ENCODE measurements around the gene STC2.
A peak's percentile ranks its signal among the peaks of the same experiment; 100 is the strongest.
"Not testable (repeated sequence)": the region's sequence is repeated elsewhere in the genome, so short reads cannot be mapped to it uniquely, and the experiment has no call there.

STC2 gene

DNA sequence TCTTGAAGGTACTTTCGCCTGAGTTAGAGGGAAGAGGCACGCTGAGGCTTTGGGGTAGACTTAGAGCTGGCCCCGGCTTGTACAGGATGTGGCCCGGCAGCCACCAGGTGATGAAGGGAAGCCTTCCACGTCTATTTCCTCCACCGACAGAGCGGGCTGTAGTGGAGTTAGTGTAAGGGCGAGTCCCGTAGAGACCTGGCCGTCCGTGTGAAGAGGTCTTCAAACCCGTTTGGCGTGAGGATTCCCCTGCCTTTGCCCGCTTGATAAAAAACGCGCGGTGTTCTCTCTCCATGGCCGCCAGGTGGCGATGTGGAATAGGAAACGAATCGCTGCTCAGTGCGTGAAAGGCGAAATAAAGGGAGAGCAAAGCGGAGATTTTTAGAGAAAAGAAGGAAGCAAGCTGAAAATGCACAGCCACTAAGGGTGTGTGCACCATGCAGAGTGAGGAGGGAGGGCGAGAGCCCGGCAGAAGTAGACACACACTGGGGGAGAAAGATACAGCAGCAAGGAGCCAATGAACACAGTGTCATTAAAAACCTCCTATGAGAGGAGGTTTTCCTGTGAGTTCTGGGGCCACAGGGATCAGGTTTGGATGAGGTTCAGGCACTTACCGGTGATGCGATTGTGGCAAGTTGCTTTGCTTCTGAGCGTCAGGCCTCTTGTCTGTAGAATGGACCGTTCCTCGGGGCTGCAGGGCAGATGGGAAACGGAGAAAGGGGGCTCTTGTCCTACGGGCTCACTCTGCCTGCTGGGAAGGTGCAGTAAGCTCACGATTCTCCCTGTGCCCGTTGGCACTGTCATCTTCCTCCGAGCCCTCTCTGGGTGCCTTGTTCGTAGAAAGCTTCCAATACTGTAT, 34.2 kb downstream of the STC2 start:
- peak; percentile 73 to 80 for DNase-seq

DNA sequence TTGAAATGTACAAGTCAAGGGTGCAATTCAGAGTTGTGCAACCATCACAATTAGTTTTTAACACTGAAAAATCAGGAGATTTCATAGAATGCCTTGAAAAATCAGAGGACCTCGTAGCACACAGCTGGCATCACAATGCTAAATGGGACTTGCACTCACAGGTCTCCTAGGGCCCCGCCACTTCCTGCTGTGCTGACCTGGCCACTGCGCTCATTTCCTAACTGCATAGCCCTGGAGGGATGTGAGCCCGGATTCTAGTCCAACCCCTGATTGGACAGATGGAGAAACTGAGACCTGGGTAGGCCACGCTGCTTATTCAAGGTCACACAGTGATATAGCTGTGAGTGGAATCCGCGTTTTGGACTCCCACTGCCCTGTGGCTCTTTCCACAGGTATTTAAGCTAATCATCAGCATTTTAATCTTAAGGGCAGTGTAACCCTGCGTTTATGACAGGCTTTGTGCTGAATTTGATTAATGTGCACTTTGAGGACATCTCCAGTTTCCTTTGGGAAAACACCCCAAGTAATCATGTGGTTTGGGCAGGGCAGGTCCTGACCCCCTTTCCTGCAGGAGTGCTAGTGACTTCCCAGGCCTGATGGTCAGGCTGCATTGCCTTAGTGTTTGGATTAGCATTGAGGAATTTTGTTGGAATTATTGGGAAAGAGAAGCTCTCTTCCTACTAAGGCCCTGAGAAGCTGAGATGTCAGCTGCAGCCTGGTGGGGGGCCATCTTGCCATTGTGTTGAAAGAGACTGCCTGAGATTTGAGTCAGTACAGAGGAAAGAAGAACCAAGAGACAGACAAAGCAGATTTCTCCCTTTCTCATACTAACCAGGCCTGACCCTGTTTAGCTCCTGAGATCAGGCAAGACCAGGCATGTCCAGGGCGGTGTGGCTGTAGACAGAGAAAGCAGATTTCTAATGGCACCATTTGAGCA, 36.2 kb downstream of the STC2 start:
- DNase-seq: no peak

DNA sequence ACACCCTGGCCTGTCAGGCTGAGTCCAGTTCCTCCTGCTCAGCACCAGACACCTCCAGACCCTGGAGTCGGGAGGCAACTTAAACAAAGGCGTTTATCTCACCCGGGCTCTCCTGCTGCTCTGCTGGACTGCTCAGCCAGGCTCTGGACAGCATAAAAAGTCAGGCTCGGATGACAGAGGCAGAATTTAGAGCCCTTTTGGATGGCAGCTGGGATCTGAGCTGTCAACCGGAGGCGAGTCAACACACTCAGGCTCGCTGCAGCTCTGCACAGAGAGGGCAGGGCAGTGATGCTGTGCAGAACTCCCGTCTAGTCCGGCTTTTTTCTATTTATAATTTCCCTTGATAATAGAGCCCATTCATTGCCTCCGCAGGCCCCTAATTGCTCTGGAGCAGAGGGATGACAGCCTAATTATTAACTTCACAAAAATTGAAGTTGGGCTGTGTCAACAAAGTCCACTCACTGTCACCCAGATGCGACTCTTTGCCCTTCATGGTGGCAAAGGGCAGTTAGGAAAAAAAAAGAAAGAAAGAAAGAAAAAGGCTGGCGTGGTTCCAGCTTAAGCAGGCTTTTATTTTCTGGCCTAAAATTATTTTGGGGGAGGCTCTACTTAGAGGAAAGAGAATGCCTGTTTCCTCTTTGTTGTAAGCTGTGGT, 37.6 kb downstream of the STC2 start:
- no peak for DNase-seq

DNA sequence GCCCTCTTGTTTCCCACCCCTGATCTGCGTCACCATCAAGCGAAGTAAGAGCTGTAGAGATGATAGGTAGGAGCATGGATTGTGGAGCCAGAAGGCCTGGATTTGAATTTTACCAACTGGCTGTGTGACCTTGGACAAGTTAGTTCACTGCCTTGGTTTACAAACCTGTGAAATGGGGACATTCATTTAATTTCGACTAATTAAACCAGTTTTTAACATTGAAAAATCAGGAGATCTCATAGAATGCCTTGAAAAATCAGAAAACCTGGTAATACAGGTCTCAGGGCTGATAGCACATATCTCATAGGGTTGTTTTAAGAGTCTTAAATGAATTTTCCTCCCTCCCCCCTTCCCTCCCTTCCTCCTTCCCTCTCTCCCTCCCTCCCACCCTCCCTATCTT, 38.8 kb downstream of the STC2 start:
- no peak for DNase-seq

DNA sequence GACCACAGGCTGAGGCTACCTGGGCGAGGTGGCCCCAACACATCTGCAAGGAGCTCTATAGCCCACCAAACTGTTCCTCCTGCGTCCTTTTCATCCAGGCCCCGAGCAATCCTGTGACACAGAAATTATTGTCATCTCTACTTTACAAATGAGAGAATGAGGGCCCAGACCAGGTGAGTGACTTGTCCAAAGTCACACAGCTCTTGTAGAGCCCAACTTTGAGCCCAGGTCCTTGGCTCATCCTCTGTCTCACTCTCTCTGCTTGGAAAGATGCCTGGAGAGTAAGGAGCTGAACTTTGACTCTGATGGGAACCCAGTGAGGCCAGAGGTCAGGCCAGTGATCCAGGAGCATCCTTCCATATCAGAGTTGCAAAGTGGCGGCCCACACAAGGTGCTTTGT, 39.6 kb downstream of the STC2 start:
- no peak for DNase-seq

DNA sequence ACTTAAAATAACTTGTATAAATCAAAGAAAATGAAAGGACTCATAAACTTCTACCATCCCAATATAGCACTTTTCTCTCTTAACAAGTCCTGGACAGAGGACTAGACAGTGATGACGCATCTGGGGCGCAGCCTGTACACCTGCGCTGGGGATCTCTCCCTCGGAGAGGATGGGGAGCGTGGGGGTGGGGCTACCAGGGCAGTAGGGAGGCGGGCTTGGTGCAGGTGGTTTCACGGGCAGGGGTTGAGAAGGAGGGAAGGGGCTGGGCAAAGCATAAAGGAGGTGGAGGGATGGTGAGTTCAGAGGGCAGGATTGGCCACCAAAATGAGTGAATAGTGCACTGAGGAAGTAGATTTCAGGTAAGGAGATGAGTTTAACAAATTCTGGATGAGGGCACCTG, 41.1 kb downstream of the STC2 start:
- no peak for DNase-seq

DNA sequence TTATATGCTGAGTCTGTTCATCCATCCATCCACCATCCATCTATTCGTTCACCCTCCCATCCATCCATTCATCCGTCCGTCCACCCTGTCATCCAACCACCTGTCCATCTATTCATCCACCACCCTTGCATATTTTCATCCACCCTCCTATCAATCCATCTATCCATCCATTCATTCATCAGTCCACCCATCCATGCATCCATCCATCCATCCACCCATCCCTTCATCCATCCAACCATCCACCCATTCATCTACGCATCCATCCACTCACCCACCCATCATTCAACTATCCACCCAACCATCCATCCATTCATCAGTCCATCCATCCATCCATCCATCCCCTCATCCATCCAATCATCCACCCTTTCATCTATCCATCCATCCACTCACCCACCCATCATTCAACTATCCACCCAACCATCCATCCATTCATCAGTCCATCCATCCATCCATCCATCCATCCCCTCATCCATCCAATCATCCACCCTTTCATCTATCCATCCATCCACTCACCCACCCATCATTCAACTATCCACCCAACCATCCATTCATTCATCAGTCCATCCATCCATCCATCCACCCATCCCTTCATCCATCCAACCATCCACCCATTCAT, 43.8 kb downstream of the STC2 start:
- DNase-seq: not testable (repeated sequence)

DNA sequence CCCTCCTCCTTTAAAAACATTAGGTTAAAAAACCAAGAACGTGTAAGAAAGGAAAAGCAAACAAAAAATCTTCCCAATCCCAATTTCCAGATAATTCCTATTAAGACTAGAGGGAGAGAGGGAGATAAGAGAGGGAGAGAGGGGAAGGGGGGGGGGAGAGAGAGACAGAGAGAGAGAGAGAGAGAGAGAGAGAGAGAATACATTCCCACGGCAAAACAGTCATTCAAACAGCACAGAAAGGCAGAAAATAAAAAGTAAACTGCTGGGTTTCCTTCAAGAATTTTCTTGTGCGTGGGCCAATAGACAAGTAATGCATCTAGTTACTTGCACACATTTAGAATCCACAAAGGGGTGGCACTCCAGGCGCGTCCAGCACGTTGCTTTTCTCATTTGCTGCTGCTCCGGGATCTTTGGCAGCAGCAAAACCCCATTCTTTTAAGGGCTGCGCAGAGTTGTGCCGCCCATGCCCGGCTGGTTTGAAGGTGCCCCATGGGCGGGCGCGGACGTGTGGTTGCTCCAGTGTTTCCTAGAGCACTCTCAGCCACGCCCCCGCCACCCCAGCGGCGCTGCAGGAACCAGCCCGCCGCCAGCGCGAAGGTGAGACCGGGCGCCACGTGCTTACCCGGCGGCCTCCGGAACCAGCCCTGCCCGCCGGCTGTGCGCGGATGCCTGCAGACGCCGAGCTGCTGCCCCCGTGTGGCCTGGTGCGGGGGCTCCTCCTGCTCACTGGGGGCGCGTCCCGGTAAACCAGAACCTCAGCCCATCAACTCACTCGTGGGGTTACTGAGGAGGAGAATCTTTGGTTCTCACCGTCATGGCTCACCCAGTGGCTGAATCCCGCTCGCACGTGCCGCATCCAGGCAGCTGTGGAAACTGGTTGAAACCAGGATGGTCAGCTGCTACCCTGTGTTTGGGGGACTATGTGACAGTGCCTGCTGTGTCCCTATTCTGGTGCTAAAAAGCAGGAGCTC, 44.6 kb downstream of the STC2 start:
- DNase-seq: peak; percentile 77 to 82

DNA sequence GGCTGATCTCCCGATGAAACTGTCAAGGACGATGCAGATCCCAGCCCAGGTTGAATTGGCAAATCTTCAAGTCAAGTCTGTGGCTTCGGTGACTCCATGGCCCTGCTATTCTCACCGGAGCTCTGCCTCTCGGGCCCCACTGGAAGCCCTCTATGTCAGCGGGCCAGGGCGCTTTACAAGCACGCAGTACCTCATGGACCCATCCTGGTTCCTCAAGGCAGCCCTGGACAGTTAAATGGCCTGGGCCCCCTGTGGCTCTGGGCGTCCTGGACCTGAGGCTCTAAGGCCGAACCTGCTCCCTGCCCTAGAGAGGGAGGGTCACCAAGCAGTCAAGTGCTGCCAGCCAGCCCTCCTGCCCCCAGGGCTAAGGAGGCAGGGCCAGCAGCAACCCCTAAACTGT, 45.3 kb downstream of the STC2 start:
- no peak for DNase-seq

DNA sequence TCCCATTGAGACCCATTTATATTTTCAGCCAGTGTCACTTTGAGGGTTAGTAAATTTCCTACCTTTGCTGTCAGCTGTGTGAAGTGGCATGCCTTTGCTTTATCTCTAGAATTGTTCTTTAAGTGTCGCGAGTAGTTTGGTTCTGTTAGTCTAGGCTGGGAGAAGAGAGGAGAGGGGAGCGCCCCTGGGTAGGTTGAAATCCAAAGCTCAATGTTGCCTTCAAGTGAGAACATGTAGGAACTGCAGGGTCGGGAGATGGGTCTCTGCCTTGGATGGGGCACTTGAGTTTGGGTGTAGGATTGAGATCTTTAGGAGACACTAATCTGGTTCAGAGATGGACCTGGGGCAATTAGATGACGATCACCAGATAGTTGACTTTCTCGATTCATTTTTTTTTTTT, 46.3 kb downstream of the STC2 start:
- no peak for DNase-seq

DNA sequence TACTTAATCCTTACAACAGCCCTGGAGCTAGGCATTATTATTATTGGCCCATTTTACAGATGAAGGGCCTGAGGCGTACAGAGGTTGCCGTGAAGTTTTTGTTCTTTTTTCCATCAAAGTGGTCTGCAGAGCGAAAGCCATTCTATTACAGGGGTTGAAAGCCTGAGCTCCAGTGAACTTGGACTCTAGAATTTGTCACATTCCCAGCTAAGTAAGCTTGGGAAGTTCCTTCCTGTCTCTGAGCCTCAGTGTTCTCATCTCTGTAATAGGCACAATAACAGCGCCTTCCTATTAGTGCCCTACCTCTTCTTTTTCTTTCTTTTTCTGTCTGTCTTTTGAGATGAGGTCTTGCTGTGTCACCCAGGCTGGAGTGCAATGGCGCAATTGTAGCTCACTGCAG, 49.0 kb downstream of the STC2 start:
- DNase-seq: no peak

DNA sequence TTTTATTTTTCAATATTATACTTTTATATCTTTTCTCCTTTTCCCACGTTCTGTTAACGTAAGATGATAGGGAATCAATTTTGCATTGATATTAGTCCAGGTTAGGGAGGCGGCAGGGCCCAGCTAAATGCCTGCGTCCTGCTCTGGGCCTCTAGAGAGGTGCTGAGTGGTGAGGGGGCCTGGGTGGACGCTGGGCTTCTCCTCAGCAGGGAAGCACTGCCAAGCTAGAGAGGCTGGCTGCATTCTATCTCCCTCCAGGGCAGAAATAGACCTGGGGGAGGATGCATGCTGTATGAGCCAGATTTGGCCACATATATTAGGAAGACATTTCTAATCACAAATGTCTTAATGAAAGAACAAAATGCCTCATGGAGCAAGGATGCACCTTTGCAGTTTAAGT, 49.6 kb downstream of the STC2 start:
- no peak for DNase-seq

DNA sequence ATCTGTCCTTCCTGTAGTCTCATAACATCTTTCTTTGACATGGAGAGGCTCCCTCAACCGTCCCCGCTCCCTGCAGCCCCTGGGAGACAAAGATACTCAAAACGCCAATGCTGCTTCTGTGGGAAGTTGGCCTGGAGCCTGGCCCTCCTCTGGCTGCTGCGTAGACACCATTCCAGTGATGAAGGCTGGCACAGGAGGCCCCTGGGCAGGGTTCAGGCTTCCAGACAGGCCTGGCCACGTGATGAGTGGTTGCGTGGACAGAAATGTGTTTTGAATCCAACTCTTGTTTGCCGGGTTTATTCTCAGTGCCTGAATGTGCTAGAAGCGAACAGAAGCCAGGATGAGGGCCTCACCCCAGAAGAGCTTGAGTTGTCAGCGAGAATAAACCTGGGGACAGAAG, 50.0 kb downstream of the STC2 start:
- DNase-seq: no peak

DNA sequence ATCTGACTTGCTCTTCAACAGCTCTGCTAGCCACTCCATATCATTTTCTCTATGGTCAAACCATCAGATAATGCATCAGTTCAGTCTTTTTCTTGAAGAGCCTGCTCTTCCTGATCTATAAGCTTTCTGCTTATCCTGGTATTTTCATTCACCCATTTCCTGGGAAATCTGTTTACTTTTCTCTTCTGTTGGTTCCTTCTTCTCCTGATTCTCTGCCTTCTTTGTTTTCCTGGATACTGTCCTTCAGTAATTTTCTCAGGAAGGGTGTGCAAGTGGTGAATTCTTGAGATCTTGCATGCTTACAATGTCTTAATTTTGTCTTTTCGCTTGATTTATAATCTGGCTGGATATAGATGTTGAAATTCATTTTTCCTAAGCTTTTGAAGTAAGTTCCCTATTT, 53.4 kb downstream of the STC2 start:
- no peak for DNase-seq

DNA sequence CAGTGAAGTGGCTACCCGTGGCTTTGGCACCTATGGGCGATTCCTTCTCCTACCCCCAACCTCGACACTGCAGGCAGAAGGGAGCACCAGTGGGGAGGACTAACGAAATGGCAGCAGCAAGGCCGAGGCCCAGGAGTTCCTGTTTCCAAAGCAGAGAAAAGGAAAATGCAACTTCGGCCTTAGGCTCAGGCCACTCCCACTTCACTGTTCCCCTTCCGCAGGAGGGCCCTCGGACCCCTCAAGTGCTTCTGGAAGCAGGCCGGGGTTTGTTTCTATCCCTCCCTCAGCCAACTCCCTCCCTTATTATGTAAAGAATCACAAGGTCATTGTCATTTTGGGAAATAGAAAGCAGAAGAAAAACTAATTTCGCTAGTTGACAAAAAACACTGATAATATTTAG, 56.8 kb downstream of the STC2 start:
- DNase-seq: no peak

DNA sequence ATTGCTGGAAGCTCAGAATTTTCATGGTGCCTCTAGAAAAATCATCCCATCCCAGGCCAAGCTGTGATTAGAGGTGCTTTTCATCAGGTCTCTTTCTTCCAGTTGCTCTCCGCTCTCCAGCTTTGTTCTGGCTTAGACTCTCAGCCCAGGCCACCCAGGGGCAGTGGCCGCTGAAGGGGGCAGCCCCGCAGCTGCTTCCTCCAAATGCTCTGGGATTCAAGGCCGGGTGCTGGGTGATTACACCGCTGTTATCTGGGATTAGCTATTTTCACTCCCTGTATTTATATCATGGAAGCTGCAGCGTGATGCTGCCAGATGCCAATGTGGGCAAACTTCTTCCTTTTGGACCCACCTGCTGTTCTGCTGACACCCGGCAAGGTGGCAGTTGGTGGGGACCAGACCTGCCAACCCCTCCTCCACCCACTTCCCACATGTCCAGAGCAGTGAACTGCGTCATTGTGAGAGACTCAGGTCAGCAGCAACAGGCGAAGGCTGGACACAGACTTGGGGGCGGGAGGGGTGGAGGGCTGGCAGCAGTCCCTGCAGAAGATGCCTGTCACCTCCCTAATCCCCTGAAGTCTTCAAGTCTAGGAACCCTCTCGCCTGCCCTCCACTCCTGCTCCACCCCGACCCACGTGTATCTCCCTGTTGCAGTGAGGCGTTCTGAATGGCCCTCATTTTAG, 59.3 kb downstream of the STC2 start:
- DNase-seq: no peak

DNA sequence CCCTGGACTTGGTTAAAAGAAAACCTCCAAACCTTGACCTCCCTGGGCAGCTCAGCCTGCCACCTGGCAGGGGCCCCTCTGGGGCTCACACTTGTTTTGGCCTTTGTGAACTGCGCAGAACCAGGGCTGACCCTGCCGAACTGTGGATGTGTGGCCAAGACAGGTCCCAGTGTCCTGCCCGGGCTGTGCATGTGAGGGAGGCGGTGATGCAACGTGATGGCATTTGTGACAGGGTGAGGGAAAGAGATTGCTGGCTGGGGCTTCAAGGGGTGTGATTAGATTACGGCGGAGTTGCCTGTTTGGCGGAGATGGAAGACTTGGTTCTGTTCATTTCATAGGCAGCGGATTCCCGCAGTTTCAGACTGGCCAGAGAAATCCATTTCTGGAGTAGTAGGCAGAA, 62.8 kb downstream of the STC2 start:
- DNase-seq: no peak

Measured in activated CD4-positive, alpha-beta T cell treated with anti-CD3 and anti-CD28 coated beads, Interleukin-2, amount 50 U/mL, for 48 hours (primary cell).